SJSA1 (cell line): ENCODE measurements around the gene FGFBP3. TPM values are rescaled to one million over a fixed set of nuclear protein-coding genes. Genes with fewer than 3 reads are reported as not detected.

Experiments used
- DNase-seq, 2 experiments: peaks; one replicate each; pipeline ENCODE4 v3.0.0-alpha.2; 2015 to 2020; ENCODE audit warnings: low spot score in 2 of 2, low read depth in 1 of 2
- H3K27ac ChIP-seq: fragments of 250-450 bp; sonication (Bioruptor Pico); 2 replicates; pipeline ENCODE4 v1.5.1; 2020; ENCODE audit warnings: mild to moderate bottlenecking, moderate library complexity
- H3K27me3 ChIP-seq: fragments of 250-450 bp; sonication (Bioruptor Pico); replicated peaks from 2 replicates; pipeline ENCODE4 v1.5.1; 2020; ENCODE audit warnings: mild to moderate bottlenecking, moderate library complexity
- H3K36me3 ChIP-seq: fragments of 250-450 bp; sonication (Bioruptor Pico); 2 replicates; pipeline ENCODE4 v1.5.1; 2020; ENCODE audit warnings: mild to moderate bottlenecking
- H3K4me1 ChIP-seq: fragments of 250-450 bp; sonication (Bioruptor Pico); replicated peaks from 2 replicates; pipeline ENCODE4 v1.6.1; 2021; ENCODE audit warnings: mild to moderate bottlenecking
- H3K4me3 ChIP-seq: fragments of 250-450 bp; sonication (Bioruptor Pico); 2 replicates; pipeline ENCODE4 v1.5.1; 2020; ENCODE audit warnings: mild to moderate bottlenecking
- H3K9me3 ChIP-seq: fragments of 250-450 bp; sonication (Bioruptor Pico); replicated peaks from 2 replicates; pipeline ENCODE4 v1.5.1; 2020; ENCODE audit warnings: mild to moderate bottlenecking
- total RNA-seq: library from RNA; depleted of rRNA; stranded (reverse); fragments of >200 nt; shearing (Covaris generic); gene quantifications from 2 replicates; pipeline ENCODE4 v1.2.3, GENCODE V29; 2014; rRNA removed

FGFBP3 gene, protein sequence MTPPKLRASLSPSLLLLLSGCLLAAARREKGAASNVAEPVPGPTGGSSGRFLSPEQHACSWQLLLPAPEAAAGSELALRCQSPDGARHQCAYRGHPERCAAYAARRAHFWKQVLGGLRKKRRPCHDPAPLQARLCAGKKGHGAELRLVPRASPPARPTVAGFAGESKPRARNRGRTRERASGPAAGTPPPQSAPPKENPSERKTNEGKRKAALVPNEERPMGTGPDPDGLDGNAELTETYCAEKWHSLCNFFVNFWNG
- not detected in 2 replicates for total RNA-seq

DNA sequence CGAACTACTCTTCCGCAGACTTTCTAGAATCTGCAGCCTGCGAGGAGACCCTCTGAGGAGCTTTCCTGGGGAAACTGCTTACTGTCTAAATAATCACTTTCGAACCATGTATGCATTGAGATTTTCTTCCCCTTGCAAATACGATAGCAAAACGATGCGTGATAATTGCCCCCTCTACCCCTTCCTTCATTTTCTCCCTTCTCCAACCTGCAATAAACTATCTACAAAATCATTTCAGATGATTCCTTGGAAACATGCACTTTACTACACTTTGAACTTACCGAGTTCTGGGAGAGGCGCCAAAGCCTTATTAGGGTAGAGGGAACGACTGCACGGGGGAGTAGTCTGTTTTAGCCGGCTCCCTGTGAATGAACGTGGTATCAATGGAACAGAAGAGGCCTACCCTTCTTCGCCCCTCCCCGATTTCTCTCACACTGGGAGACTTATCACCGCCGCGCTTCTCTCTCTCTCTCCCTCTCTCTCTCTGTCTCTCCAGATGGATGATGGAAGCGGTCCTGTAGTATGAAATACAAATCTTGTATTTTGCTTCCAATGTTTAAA lies at the start of gene FGFBP3:
Gene FGFBP3 (minus strand): TSS at position 370 of the 561 bp plus-strand sequence. CDS start 517 bp downstream, outside the sequence.
- no peak for DNase-seq
- peaks cover 3% of the 10 kb centered on the region; the same call in 1 of the 2 replicates for H3K27me3 ChIP-seq
- H3K4me1 ChIP-seq, result peaks cover 11% of the 10 kb centered on the region
- H3K9me3 ChIP-seq, result no peaks in the 10 kb centered on the region
- no peak within 1 kb of the TSS for H3K27ac ChIP-seq
- H3K36me3 ChIP-seq, result no peaks in the 10 kb centered on the region
- H3K4me3 ChIP-seq, result peak within 1 kb of the TSS; percentile 58

DNA sequence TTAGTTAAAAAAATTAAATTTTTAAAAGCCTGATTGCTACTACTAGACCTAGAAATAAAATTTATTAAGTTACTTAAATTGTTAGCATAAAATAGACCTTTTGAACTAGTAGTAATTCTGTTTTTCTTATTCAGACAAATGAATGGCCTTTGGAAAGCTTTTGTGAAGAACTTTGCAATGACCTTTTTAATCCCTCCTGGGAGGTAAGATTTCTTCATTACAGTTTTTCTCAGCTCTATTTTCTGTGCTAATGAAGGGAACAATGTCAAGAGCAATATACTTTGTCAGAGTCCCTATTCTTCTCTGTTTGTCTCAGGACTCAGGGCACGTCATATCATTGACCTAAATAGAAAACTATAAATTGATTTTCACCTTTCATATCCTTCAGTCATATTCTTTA lies 47.8 kb upstream of the FGFBP3 start:
- H3K36me3 ChIP-seq, result peaks cover 94% of the 10 kb centered on the region

GRCh38 chr10:91955114-91955513 lies 45.8 kb upstream of the FGFBP3 start:
- Histone ChIP-seq H3K27me3 (no peaks in the 10 kb centered on the region), H3K4me1 (peaks cover 6% of the 10 kb centered on the region; the same call in 1 of the 2 replicates), H3K27ac (no peak overlapping the region), H3K36me3 (peaks cover 85% of the 10 kb centered on the region), H3K4me3 (no peak overlapping the region), H3K9me3 (no peaks in the 10 kb centered on the region)
- DNase-seq, result no peak

More for the DNA sequence above, 47.8 kb upstream of the FGFBP3 start:
- Histone ChIP-seq H3K27ac (no peak overlapping the region), H3K4me3 (no peak overlapping the region), H3K9me3 (no peaks in the 10 kb centered on the region), H3K4me1 (peaks cover 6% of the 10 kb centered on the region; the same call in 1 of the 2 replicates), H3K27me3 (no peaks in the 10 kb centered on the region)
- no peak for DNase-seq

DNA sequence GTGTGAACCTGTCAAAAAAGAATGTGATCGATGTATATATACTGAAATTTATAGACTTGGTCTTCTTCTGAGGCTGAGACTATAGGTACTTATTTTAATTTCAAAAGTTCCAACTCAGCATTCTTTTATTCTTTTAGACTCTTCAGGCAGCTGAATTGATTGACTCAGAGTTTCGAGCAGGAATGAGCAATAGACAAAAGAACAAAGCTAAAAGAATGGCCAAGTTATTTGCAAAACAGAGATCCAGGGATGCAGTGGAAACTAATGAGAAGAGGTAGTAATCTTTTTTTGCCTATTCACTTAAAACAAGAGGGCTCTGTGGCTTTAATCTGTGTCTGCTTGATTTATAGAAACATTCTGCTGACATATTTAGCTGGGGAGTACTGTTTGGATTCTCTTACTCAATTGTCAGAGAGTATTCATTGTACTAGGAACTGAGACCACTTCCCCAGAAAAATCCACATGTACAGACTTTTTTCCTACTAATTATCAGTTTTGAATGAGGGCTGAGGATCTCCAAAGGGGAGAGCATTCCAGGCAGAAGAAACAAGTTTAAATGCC lies 44.4 kb upstream of the FGFBP3 start:
- peaks cover 79% of the 10 kb centered on the region for H3K36me3 ChIP-seq
- no peak overlapping the region for H3K27ac ChIP-seq
- no peaks in the 10 kb centered on the region for H3K27me3 ChIP-seq
- no peaks in the 10 kb centered on the region for H3K9me3 ChIP-seq
- DNase-seq, result no peak
- H3K4me1 ChIP-seq, result peaks cover 6% of the 10 kb centered on the region; the same call in 1 of the 2 replicates
- H3K4me3 ChIP-seq, result no peak overlapping the region

DNA sequence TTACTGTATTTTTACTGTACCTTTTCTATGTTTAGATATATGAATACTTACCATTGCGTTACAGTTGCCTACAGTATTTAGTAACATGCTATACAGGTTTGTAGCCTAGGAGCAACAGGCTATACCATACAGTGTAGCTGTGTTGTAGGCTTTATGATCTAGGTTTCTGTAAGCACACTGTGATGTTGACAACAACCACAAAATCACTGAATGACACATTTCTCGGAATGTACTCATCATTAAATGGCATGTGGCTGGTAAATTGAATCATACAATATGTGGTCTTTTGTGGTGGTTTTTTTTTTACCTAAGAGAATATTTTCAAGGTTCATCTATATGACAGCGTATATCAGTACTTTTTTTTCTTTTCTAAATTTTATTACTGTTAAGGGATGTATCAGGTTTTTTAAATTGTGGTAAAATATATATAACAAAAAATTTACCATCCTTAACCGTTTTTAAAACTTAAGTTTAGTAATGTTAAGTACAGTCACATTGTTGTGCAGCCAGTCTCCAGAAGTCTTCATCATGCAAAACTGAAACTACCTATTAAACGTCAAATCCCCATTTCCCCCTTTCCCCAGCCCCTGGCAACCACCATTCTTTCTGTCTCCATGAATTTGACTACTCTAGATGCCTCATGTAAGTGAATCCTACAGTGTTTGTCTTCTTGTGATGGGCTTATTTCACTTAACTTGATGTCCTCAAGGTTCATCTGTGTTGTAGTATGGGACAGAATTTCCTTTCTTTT lies 35.8 kb upstream of the FGFBP3 start:
- Histone ChIP-seq H3K9me3 (no peaks in the 10 kb centered on the region), H3K36me3 (peaks cover 43% of the 10 kb centered on the region), H3K27me3 (no peaks in the 10 kb centered on the region), H3K27ac (peak overlapping the region; percentile 45; the same call in 1 of the 2 replicates), H3K4me1 (peaks cover 5% of the 10 kb centered on the region), H3K4me3 (no peak overlapping the region)
- peak in 1 of 2 experiments; percentile 6 for DNase-seq

DNA sequence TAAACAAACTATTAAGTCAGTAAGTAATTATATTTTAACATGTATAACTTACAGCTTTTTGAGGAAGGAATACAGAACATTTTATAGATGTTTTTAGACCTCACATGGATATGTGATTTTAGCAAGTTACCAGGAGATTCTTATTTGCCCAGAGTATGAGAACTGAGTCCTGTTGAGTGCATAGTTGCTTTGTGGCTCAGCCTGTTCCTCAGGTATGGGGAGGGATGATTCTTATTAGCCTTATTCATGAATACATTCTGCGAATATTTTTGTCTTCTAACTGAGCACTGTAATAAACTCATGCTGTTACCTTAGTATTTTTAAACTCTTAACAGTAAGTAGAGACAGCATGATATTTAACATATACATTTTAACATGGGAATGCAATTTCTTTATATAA lies 32.1 kb upstream of the FGFBP3 start:
- Histone ChIP-seq H3K9me3 (no peaks in the 10 kb centered on the region), H3K27ac (no peak overlapping the region)
- DNase-seq, result no peak

DNA sequence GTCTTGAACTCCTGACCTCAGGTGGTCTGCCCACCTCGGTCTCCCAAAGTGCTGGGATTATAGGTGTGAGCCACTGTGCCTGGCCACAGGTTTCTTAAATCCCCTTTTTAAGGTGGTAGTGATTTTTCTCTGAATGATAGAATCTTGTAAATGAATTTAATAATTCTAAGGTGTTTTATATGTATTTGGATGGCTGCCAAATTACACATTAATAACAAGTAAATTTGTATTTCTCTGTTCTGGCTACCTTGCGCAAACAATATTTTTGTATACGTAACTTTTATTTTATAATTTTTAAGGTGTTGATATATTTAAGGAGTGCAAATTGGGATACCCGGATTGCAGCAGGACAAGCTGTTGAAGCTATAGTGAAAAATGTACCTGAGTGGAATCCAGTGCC lies 30.4 kb upstream of the FGFBP3 start:
- no peak overlapping the region for H3K4me3 ChIP-seq

More for the DNA sequence above, 32.1 kb upstream of the FGFBP3 start:
- Histone ChIP-seq H3K4me3 (no peak overlapping the region), H3K36me3 (peaks cover 57% of the 10 kb centered on the region), H3K4me1 (peaks cover 5% of the 10 kb centered on the region), H3K27me3 (no peaks in the 10 kb centered on the region)

GRCh38 chr10:91935886-91936285 lies 26.6 kb upstream of the FGFBP3 start:
- no peak for DNase-seq
- H3K27me3 ChIP-seq, result no peaks in the 10 kb centered on the region
- H3K36me3 ChIP-seq, result peaks cover 49% of the 10 kb centered on the region
- H3K4me1 ChIP-seq, result no peaks in the 10 kb centered on the region
- no peaks in the 10 kb centered on the region for H3K9me3 ChIP-seq
- no peak overlapping the region for H3K27ac ChIP-seq
- H3K4me3 ChIP-seq, result no peak overlapping the region

More for the DNA sequence above, 30.4 kb upstream of the FGFBP3 start:
- Histone ChIP-seq H3K9me3 (no peaks in the 10 kb centered on the region), H3K27me3 (no peaks in the 10 kb centered on the region), H3K27ac (no peak overlapping the region), H3K36me3 (peaks cover 56% of the 10 kb centered on the region), H3K4me1 (peaks cover 2% of the 10 kb centered on the region)
- no peak for DNase-seq

DNA sequence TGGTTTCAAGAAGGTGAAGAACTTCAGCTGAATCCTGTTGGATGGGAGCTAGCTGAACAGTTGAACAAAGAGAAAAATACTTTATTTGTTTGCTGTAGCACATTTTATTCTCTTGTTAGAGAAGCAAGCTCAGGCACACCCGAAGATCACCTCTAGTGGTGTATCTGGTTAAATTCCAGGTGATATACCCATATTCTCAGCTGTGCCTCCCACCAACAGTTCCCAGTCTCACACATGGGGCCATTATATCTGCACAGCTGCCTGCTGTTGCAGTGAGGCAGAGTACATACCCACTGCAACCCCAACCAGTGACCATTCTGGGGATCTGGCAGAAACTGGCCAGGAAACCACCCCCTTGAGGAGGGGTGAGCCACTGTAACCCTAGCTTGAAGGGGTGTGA lies 23.5 kb upstream of the FGFBP3 start:
- H3K9me3 ChIP-seq, result no peaks in the 10 kb centered on the region
- H3K36me3 ChIP-seq, result peaks cover 42% of the 10 kb centered on the region
- no peak for DNase-seq
- H3K4me1 ChIP-seq, result no peaks in the 10 kb centered on the region
- H3K4me3 ChIP-seq, result no peak overlapping the region
- no peaks in the 10 kb centered on the region for H3K27me3 ChIP-seq
- H3K27ac ChIP-seq, result no peak overlapping the region

DNA sequence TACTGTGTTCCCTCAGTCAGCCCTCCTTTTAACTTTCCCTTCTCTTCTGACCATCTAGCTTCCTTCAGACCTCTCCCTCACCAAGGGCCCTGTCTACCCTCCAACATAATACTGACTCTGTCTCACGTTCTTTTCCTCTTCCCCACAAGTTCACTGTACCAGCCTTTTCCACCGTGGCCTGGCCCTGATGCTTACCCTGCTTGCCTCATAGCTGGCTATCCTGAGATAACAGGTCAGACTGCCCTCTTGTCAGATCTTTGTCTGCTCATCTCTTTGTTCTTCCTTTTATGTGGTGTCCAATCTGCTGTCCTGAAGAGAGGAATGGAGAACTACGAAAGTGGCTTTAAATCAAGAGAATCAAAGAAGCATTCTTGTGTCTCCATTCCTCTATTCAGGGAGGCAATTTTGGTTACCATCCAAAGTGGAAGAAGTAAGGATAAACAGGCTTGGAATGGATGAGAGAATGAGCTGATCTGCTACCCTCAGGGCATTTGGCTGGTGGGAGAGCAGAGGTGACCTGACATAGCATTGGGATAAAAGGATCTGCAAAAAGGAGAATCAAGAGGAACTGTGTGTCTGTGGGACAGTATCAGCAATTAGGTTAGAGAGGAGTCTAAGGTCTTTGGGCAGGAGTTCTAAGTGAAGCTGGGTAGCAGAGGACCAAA lies 22.4 kb upstream of the FGFBP3 start:
- no peak for DNase-seq
- no peaks in the 10 kb centered on the region for H3K4me1 ChIP-seq
- no peaks in the 10 kb centered on the region for H3K9me3 ChIP-seq
- peaks cover 35% of the 10 kb centered on the region for H3K36me3 ChIP-seq
- no peaks in the 10 kb centered on the region for H3K27me3 ChIP-seq
- H3K27ac ChIP-seq, result no peak overlapping the region
- no peak overlapping the region for H3K4me3 ChIP-seq

DNA sequence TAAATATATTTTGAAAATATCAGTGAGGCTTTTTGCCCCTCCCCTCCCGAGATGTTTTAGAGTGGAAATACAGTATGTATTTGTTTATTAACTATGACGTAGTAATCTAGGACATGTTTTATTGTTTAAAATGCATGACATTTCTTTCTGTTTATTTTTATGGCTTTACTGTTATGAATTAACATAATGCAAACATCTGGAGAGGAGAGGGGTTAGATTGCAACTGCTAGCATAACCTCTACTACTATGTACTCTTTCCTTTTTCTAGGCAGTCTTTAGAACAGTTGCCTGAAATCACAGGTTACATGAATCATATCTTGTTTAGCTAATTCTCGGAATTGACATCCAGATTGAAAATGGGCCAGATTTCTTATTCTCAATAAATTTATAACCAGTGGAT lies 21.7 kb upstream of the FGFBP3 start:
- no peak for DNase-seq
- no peaks in the 10 kb centered on the region for H3K4me1 ChIP-seq
- no peaks in the 10 kb centered on the region for H3K27me3 ChIP-seq
- peaks cover 35% of the 10 kb centered on the region for H3K36me3 ChIP-seq
- no peaks in the 10 kb centered on the region for H3K9me3 ChIP-seq
- H3K4me3 ChIP-seq, result no peak overlapping the region
- no peak overlapping the region for H3K27ac ChIP-seq

- Histone ChIP-seq H3K9me3 (no peaks in the 10 kb centered on the region), H3K27ac (no peak overlapping the region)
- DNase-seq, result no peak
Observed at GRCh38 chr10:91925022-91925320, 15.7 kb upstream of the FGFBP3 start.

DNA sequence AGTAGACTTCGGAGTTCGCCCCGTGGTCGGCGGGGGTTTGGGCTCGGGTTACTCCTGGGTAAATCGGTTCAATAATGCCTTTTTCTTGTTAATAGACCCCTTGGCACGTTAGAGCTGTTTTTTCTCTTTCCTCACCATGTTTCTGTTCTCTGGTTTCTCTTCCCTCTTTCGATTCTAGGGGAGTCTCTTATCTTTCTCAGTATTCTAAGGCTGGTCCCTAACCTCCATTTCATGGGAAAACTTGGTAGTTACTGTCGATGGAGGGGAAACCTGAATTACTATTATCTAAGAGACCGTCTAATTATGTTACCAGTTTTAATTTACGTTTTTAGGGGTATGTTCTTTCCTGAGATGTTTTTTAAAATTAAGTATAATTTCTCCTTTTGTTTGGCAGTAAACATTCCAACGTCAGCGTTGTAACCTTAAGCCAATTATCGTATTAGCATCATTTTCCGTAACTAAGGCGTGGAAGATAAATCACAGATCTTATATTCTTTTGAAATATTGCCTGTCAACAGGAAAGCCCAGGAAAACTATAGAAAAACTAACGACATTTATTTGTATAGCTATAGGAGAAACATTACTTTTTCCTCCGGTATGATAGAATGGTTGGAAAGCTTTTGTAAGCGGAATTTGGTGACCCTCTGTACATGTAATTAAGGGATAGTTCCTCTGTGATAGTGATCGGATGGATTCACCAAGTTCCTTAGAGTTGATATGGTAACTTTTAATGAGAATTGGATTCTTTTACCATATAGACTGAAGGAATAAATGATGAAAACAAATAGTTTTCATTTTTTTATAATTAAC lies 15.1 kb upstream of the FGFBP3 start:
- peaks cover 9% of the 10 kb centered on the region for H3K4me1 ChIP-seq
- DNase-seq, result no peak
- peak overlapping the region; percentile 97 for H3K4me3 ChIP-seq
- peaks cover 21% of the 10 kb centered on the region for H3K36me3 ChIP-seq
- no peaks in the 10 kb centered on the region for H3K9me3 ChIP-seq
- peak overlapping the region; percentile 82 for H3K27ac ChIP-seq
- no peaks in the 10 kb centered on the region for H3K27me3 ChIP-seq

More at GRCh38 chr10:91925022-91925320, 15.7 kb upstream of the FGFBP3 start:
- peaks cover 21% of the 10 kb centered on the region for H3K36me3 ChIP-seq
- peaks cover 9% of the 10 kb centered on the region for H3K4me1 ChIP-seq
- H3K4me3 ChIP-seq, result peak overlapping the region; percentile 97
- H3K27me3 ChIP-seq, result no peaks in the 10 kb centered on the region
